ENCODE results near the gene SLC10A7.

Gene SLC10A7

GRCh38 chr4:146500216-146500615 is 21.5 kb downstream of the SLC10A7 start:
- Histone ChIP-seq H3K9ac (ENCODE audit: low read depth in 1 of 2, low read length in 2 of 2) (no peak overlapping the region), H3K27ac (ENCODE audit: low read depth in 2 of 2, low read length in 2 of 2) (no peak overlapping the region), H3K4me1 (ENCODE audit: control insufficient read depth in 2 of 2, insufficient read depth in 2 of 2, low read length in 2 of 2) (no peaks in the 10 kb centered on the region), H3K27me3 (ENCODE audit: control insufficient read depth in 2 of 2, insufficient read depth in 2 of 2, low read length in 2 of 2) (no peaks in the 10 kb centered on the region), H3K4me3 (ENCODE audit: low read length in 2 of 2) (no peak overlapping the region), H3K9me3 (ENCODE audit: control insufficient read depth in 2 of 2, low read length in 2 of 2) (no peaks in the 10 kb centered on the region), H3K36me3 (ENCODE audit: control insufficient read depth in 2 of 2, insufficient read depth in 2 of 2, low read length in 2 of 2) (peaks cover 4 to 13% of the 10 kb centered on the region in 2 donors)

- no peaks in the 10 kb centered on the region for H3K27me3 ChIP-seq (ENCODE audit: control insufficient read depth in 2 of 2, insufficient read depth in 2 of 2, low read length in 2 of 2)
- peaks cover 4 to 11% of the 10 kb centered on the region in 2 donors for H3K36me3 ChIP-seq (ENCODE audit: control insufficient read depth in 2 of 2, insufficient read depth in 2 of 2, low read length in 2 of 2)
- no peak overlapping the region for H3K27ac ChIP-seq (ENCODE audit: low read depth in 2 of 2, low read length in 2 of 2)
- no peak overlapping the region for H3K9ac ChIP-seq (ENCODE audit: low read depth in 1 of 2, low read length in 2 of 2)
- H3K9me3 ChIP-seq (ENCODE audit: control insufficient read depth in 2 of 2, low read length in 2 of 2): no peaks in the 10 kb centered on the region
- H3K4me3 ChIP-seq (ENCODE audit: low read length in 2 of 2): no peak overlapping the region
- no peaks in the 10 kb centered on the region for H3K4me1 ChIP-seq (ENCODE audit: control insufficient read depth in 2 of 2, insufficient read depth in 2 of 2, low read length in 2 of 2)
These were observed 23.4 kb downstream of the SLC10A7 start for GRCh38 chr4:146498291-146498690.

- Histone ChIP-seq H3K9me3 (ENCODE audit: control insufficient read depth in 2 of 2, low read length in 2 of 2) (no peaks in the 10 kb centered on the region), H3K9ac (ENCODE audit: low read depth in 1 of 2, low read length in 2 of 2) (no peak overlapping the region), H3K27ac (ENCODE audit: low read depth in 2 of 2, low read length in 2 of 2) (no peak overlapping the region)
These were observed 26.5 kb downstream of the SLC10A7 start for GRCh38 chr4:146495269-146495668.

GRCh38 chr4:146494143-146494542 is 27.6 kb downstream of the SLC10A7 start:
- H3K4me3 ChIP-seq (ENCODE audit: low read length in 2 of 2): no peak overlapping the region
- H3K9ac ChIP-seq (ENCODE audit: low read depth in 1 of 2, low read length in 2 of 2): no peak overlapping the region
- H3K27me3 ChIP-seq (ENCODE audit: control insufficient read depth in 2 of 2, insufficient read depth in 2 of 2, low read length in 2 of 2): no peaks in the 10 kb centered on the region
- H3K4me1 ChIP-seq (ENCODE audit: control insufficient read depth in 2 of 2, insufficient read depth in 2 of 2, low read length in 2 of 2): no peaks in the 10 kb centered on the region
- no peaks in the 10 kb centered on the region for H3K9me3 ChIP-seq (ENCODE audit: control insufficient read depth in 2 of 2, low read length in 2 of 2)
- no peaks in the 10 kb centered on the region for H3K36me3 ChIP-seq (ENCODE audit: control insufficient read depth in 2 of 2, insufficient read depth in 2 of 2, low read length in 2 of 2)
- H3K27ac ChIP-seq (ENCODE audit: low read depth in 2 of 2, low read length in 2 of 2): no peak overlapping the region

More at GRCh38 chr4:146495269-146495668, 26.5 kb downstream of the SLC10A7 start:
- no peaks in the 10 kb centered on the region for H3K36me3 ChIP-seq (ENCODE audit: control insufficient read depth in 2 of 2, insufficient read depth in 2 of 2, low read length in 2 of 2)
- no peaks in the 10 kb centered on the region for H3K27me3 ChIP-seq (ENCODE audit: control insufficient read depth in 2 of 2, insufficient read depth in 2 of 2, low read length in 2 of 2)
- no peak overlapping the region for H3K4me3 ChIP-seq (ENCODE audit: low read length in 2 of 2)
- H3K4me1 ChIP-seq (ENCODE audit: control insufficient read depth in 2 of 2, insufficient read depth in 2 of 2, low read length in 2 of 2): no peaks in the 10 kb centered on the region

GRCh38 chr4:146490106-146490505 is 31.6 kb downstream of the SLC10A7 start:
- Histone ChIP-seq H3K36me3 (ENCODE audit: control insufficient read depth in 2 of 2, insufficient read depth in 2 of 2, low read length in 2 of 2) (no peaks in the 10 kb centered on the region), H3K9ac (ENCODE audit: low read depth in 1 of 2, low read length in 2 of 2) (no peak overlapping the region), H3K9me3 (ENCODE audit: control insufficient read depth in 2 of 2, low read length in 2 of 2) (no peaks in the 10 kb centered on the region), H3K27ac (ENCODE audit: low read depth in 2 of 2, low read length in 2 of 2) (no peak overlapping the region), H3K27me3 (ENCODE audit: control insufficient read depth in 2 of 2, insufficient read depth in 2 of 2, low read length in 2 of 2) (no peaks in the 10 kb centered on the region), H3K4me1 (ENCODE audit: control insufficient read depth in 2 of 2, insufficient read depth in 2 of 2, low read length in 2 of 2) (no peaks in the 10 kb centered on the region), H3K4me3 (ENCODE audit: low read length in 2 of 2) (no peak overlapping the region)

GRCh38 chr4:146488495-146489174 is 33.1 kb downstream of the SLC10A7 start:
- Histone ChIP-seq H3K9me3 (ENCODE audit: control insufficient read depth in 2 of 2, low read length in 2 of 2) (no peaks in the 10 kb centered on the region), H3K36me3 (ENCODE audit: control insufficient read depth in 2 of 2, insufficient read depth in 2 of 2, low read length in 2 of 2) (peaks cover 0 to 3% of the 10 kb centered on the region in 2 donors), H3K9ac (ENCODE audit: low read depth in 1 of 2, low read length in 2 of 2) (no peak overlapping the region), H3K27ac (ENCODE audit: low read depth in 2 of 2, low read length in 2 of 2) (no peak overlapping the region), H3K4me3 (ENCODE audit: low read length in 2 of 2) (no peak overlapping the region), H3K27me3 (ENCODE audit: control insufficient read depth in 2 of 2, insufficient read depth in 2 of 2, low read length in 2 of 2) (no peaks in the 10 kb centered on the region), H3K4me1 (ENCODE audit: control insufficient read depth in 2 of 2, insufficient read depth in 2 of 2, low read length in 2 of 2) (no peaks in the 10 kb centered on the region)

GRCh38 chr4:146486565-146486964 is 35.2 kb downstream of the SLC10A7 start:
- H3K27ac ChIP-seq (ENCODE audit: low read depth in 2 of 2, low read length in 2 of 2): no peak overlapping the region
- H3K4me3 ChIP-seq (ENCODE audit: low read length in 2 of 2): no peak overlapping the region
- no peaks in the 10 kb centered on the region for H3K4me1 ChIP-seq (ENCODE audit: control insufficient read depth in 2 of 2, insufficient read depth in 2 of 2, low read length in 2 of 2)
- H3K9ac ChIP-seq (ENCODE audit: low read depth in 1 of 2, low read length in 2 of 2): no peak overlapping the region
- H3K9me3 ChIP-seq (ENCODE audit: control insufficient read depth in 2 of 2, low read length in 2 of 2): peaks cover 0 to 2% of the 10 kb centered on the region in 2 donors
- no peaks in the 10 kb centered on the region for H3K27me3 ChIP-seq (ENCODE audit: control insufficient read depth in 2 of 2, insufficient read depth in 2 of 2, low read length in 2 of 2)
- peaks cover 0 to 6% of the 10 kb centered on the region in 2 donors for H3K36me3 ChIP-seq (ENCODE audit: control insufficient read depth in 2 of 2, insufficient read depth in 2 of 2, low read length in 2 of 2)

- H3K27me3 ChIP-seq (ENCODE audit: control insufficient read depth in 2 of 2, insufficient read depth in 2 of 2, low read length in 2 of 2): no peaks in the 10 kb centered on the region
- no peaks in the 10 kb centered on the region for H3K4me1 ChIP-seq (ENCODE audit: control insufficient read depth in 2 of 2, insufficient read depth in 2 of 2, low read length in 2 of 2)
- no peak overlapping the region for H3K27ac ChIP-seq (ENCODE audit: low read depth in 2 of 2, low read length in 2 of 2)
- H3K9ac ChIP-seq (ENCODE audit: low read depth in 1 of 2, low read length in 2 of 2): no peak overlapping the region
- H3K36me3 ChIP-seq (ENCODE audit: control insufficient read depth in 2 of 2, insufficient read depth in 2 of 2, low read length in 2 of 2): peaks cover 0 to 6% of the 10 kb centered on the region in 2 donors
- peaks cover 0 to 2% of the 10 kb centered on the region in 2 donors for H3K9me3 ChIP-seq (ENCODE audit: control insufficient read depth in 2 of 2, low read length in 2 of 2)
- no peak overlapping the region for H3K4me3 ChIP-seq (ENCODE audit: low read length in 2 of 2)
These were observed 35.8 kb downstream of the SLC10A7 start for GRCh38 chr4:146485968-146486367.

- no peak overlapping the region for H3K4me3 ChIP-seq (ENCODE audit: low read length in 2 of 2)
- no peak overlapping the region for H3K9ac ChIP-seq (ENCODE audit: low read depth in 1 of 2, low read length in 2 of 2)
- peaks cover 0 to 2% of the 10 kb centered on the region in 2 donors for H3K9me3 ChIP-seq (ENCODE audit: control insufficient read depth in 2 of 2, low read length in 2 of 2)
- H3K36me3 ChIP-seq (ENCODE audit: control insufficient read depth in 2 of 2, insufficient read depth in 2 of 2, low read length in 2 of 2): peaks cover 0 to 6% of the 10 kb centered on the region in 2 donors
- no peaks in the 10 kb centered on the region for H3K27me3 ChIP-seq (ENCODE audit: control insufficient read depth in 2 of 2, insufficient read depth in 2 of 2, low read length in 2 of 2)
- H3K27ac ChIP-seq (ENCODE audit: low read depth in 2 of 2, low read length in 2 of 2): no peak overlapping the region
- H3K4me1 ChIP-seq (ENCODE audit: control insufficient read depth in 2 of 2, insufficient read depth in 2 of 2, low read length in 2 of 2): no peaks in the 10 kb centered on the region
These were observed 39.0 kb downstream of the SLC10A7 start for GRCh38 chr4:146482788-146483187.

GRCh38 chr4:146481246-146481645 is 40.5 kb downstream of the SLC10A7 start:
- Histone ChIP-seq H3K27ac (ENCODE audit: low read depth in 2 of 2, low read length in 2 of 2) (no peak overlapping the region), H3K4me1 (ENCODE audit: control insufficient read depth in 2 of 2, insufficient read depth in 2 of 2, low read length in 2 of 2) (no peaks in the 10 kb centered on the region), H3K36me3 (ENCODE audit: control insufficient read depth in 2 of 2, insufficient read depth in 2 of 2, low read length in 2 of 2) (peaks cover 0 to 6% of the 10 kb centered on the region in 2 donors), H3K9ac (ENCODE audit: low read depth in 1 of 2, low read length in 2 of 2) (no peak overlapping the region), H3K9me3 (ENCODE audit: control insufficient read depth in 2 of 2, low read length in 2 of 2) (peaks cover 0 to 2% of the 10 kb centered on the region in 2 donors), H3K4me3 (ENCODE audit: low read length in 2 of 2) (no peak overlapping the region), H3K27me3 (ENCODE audit: control insufficient read depth in 2 of 2, insufficient read depth in 2 of 2, low read length in 2 of 2) (no peaks in the 10 kb centered on the region)
